ENCODE results near the gene AMOTL2.

The AMOTL2 gene

DNA sequence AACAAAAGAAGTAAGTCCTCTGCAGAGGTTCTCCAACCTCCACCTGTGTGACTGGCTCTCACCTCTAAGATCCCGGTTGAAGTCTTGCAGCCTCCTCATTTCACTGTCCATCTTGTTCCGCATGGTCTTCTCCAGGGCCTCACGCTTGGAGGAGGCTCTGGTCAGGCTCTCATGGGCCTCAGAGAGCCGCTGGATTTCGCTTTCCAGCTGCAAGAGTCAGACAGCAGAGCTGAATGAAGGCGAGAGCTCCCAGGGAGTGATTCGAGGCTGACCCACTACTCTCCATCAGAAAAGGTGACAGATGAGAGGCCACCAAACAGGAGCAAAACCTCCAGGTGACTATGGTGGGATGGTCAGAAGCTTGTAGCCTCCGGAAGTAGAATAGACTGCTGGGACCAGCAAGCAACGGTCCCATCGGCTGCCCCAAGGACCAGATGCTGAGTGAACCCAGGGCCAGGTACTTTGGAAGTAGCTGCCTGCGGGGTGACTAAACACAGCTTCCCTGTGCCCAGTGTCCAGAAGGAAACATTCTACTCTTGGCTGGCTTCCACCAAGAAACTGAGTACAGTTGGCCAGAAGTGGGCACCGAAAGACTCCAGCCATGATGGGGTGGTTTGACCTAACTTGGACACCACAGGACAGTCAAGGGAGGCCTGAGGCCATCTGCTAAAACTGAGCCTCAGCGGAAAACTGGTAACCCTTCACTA, 7.9 kb downstream of the AMOTL2 start:
- DNase-seq (ENCODE audit: low read depth) = no peak

DNA sequence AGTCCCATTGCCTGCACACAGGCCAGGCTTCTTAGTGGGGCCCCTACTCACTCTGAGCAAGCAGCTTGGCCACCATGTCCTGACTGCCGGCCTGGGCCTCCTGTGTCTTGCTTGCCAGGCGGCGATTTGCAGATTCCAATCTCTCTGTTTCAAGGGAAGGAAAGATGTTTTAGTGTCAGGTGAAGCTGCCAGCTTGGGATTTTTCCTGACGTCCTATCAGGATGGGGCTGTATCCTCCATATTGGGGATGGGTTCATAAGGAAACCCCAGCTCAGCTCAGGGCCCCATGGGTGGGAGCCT, 8.5 kb downstream of the AMOTL2 start:
- DNase-seq (ENCODE audit: low read depth) = no peak

DNA sequence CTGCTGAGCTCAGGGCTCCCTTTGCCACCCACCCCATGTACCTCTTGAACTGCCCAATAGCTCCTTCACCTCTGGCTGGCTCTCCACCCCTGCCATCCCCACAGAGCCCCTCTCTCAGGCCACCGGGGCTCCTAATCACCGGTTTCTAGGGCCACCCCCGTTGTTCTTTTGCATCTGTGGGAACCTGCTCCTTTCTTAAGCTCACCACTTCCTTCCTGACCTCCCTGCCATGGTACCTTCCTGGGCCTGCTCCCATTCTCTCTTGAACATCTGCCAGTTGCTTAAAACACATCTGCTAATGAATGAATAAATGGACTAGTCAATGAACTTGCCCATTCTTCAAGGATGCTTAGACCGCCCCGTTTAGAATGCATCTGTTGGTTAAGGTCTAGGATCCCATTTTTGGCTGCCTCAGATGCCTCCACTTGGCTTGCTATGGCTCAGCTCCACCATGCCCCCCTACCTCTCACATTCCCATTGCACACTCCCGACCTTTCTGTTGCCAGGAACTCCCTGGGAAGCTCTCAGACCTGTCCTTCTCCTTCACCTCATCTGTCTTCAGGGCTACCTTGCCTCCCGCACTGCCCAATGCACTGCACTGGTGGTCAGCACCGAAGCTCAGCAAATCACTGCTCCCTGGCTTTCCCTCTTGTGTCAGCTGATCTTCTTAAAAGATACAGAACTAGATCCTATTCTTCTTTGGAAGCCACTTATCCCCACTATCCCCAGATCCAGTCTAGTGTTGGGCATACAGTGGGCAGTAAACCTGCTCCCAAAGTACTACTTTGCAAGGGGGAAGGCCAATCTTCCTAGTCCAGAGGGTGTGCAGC, 9.1 kb downstream of the AMOTL2 start:
- DNase-seq (ENCODE audit: low read depth) = no peak

DNA sequence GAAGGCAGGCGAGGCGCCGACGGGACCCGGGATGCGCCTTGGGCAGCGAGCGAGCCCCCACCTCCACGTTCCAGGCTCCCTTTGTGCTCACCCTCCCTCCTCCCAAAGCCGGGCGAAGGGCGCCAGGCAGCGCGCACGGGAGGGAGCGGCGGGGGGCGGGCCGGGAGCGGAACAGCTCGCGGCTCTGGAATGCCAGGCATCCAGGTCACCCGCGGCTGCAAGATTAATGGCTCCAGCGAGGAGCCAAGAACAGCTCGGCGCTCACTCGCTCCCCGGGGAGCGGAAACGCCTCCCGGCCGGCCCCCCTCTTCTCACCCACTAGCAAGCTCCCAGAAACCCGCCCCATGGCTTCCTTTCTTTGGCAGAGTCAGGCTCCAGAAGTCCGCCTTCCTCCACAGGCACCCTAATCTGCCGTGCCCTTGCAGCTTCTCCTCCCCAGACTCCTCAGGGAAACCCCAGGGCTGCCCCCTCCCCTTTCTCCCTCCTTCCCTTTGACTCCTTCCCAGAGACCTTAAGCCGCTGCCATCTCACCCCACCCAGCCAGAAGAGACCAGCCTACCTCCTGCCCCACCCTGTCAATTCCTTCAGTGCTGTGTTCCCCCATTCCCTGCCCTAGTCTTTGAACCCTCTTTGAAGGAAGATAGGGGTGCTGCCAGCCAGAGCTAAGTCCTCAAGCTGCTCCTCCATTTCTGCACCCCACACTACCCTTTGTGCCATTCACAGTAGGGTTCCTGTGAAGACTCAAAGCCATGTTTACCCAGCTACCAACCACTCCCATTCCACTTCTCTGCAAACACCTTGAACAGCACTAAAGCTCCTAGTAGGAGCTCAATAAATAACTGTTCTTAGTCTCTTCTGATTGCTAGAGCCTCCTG, 9.9 kb downstream of the AMOTL2 start:
- no peak for DNase-seq (ENCODE audit: low read depth)

GRCh38 chr3:134363381-134363755, 10.9 kb downstream of the AMOTL2 start:
- no peak for DNase-seq (ENCODE audit: low read depth)

GRCh38 chr3:134362670-134363380, 11.4 kb downstream of the AMOTL2 start:
- DNase-seq (ENCODE audit: low read depth) = no peak

GRCh38 chr3:134362221-134362620, 12.0 kb downstream of the AMOTL2 start:
- DNase-seq (ENCODE audit: low read depth) = no peak

- DNase-seq (ENCODE audit: low read depth) = no peak
Measured at GRCh38 chr3:134361162-134361835, 12.9 kb downstream of the AMOTL2 start.

GRCh38 chr3:134360046-134360445, 14.2 kb downstream of the AMOTL2 start:
- DNase-seq (ENCODE audit: low read depth) = no peak

GRCh38 chr3:134359121-134360010, 14.9 kb downstream of the AMOTL2 start:
- DNase-seq (ENCODE audit: low read depth) = no peak

- no peak for DNase-seq (ENCODE audit: low read depth)
Measured at GRCh38 chr3:134357914-134358811, 16.1 kb downstream of the AMOTL2 start.

GRCh38 chr3:134357261-134357913, 16.9 kb downstream of the AMOTL2 start:
- DNase-seq (ENCODE audit: low read depth) = no peak

- no peak for DNase-seq (ENCODE audit: low read depth)
Measured at GRCh38 chr3:134356411-134357040, 17.7 kb downstream of the AMOTL2 start.

- no peak for DNase-seq (ENCODE audit: low read depth)
Measured at GRCh38 chr3:134355416-134355815, 18.8 kb downstream of the AMOTL2 start.

GRCh38 chr3:134354612-134355251, 19.5 kb downstream of the AMOTL2 start:
- DNase-seq (ENCODE audit: low read depth) = no peak

DNA sequence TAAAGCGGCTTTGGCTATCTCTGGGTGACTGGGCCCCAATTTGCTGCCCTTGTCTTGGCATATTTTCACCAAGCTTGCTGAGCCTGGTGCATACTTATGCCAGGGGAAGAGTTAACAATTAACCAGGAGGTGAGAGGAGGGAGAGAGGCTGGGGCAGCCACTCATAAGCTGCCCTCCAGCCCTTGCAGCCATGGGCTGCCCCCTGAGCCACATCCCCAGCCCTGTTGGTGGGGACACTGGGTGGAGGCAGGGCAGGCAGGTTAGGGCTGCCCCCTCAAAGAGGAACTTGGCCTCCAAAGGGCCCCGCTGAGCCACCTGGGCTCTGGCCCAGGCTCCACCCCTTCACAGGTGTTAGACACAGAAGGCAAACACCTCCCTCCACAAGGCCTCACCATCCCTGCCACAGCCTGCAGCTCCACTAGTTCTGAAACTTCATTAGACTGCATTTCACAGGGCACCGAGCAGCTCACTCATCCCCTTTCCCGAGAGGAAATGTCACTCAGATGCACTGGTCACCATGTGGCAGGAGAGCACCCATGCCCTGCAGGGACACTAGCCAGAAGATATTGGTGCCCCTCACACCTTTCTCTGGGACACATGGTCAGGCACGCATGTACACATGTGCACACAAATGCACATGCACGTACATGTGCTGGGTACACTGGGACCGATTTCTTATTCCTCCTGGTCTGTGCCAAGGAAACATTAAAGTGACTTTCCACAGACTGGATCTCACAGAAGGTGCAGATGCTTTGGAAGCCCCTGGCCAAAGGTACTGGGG, 20.2 kb downstream of the AMOTL2 start:
- no peak for DNase-seq (ENCODE audit: low read depth)

DNA sequence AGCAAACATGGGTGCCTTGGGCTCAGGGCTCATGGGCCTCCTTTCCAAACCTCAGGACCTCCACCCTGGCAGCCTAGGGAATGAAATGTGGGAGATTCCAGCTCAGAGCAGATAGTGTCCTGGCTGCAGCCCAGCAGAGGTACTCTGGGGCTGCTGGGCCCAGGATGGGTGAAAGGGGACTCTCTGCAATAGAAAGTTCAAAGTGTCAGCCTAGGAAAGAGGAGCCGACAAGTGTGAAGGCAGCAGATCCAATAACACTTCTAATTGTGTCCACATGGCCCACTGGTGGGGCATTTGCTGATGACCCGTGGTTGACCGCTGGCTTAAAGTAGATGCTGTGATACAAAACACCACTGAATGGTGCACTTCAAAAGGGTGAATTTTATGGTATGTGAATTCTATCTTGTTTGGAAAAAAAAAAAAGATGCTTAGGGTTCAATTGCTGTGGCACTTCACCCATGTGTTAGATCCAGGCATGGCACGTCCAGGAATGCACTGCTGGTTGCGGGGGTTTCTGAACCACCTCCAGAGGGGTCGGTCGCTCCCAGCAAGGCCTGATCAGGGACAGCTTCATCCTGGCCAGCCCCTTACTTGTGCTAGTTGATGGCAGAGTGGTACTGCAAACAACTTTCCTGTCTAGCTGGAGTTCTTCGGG, 20.9 kb downstream of the AMOTL2 start:
- no peak for DNase-seq (ENCODE audit: low read depth)
